Small intestine (tissue), 7 donors: Measurements from ENCODE around the gene SIPA1L3. TPM values are rescaled to one million over a fixed set of nuclear protein-coding genes. Genes with fewer than 3 reads are reported as not detected.
A peak's percentile ranks its signal among the peaks of the same experiment; 100 is the strongest.

Experiments
- DNase-seq, 2 donors: peaks; one replicate each; pipeline versions ENCODE4 v3.0.0 to v3.0.0-alpha.2; 2013
- FAIRE-seq: peaks from 2 replicates; lab custom pipeline; 2012; peaks lifted over from hg19 to GRCh38; lab: Jason Lieb, UNC
- H3K27ac ChIP-seq, 3 donors: one replicate each; pipeline ENCODE4 v1.5.1; 2013; ENCODE audit warnings: low read length in 2 of 3, mild to moderate bottlenecking in 2 of 3, control low read depth in 1 of 3, inconsistent platforms in 1 of 3, low read depth in 1 of 3, moderate library complexity in 1 of 3
- H3K27me3 ChIP-seq, 3 donors: one replicate each; pipeline ENCODE4 v1.6.1; 2013; ENCODE audit warnings: low read length in 3 of 3, inconsistent platforms in 1 of 3; ENCODE audit not compliant: control insufficient read depth in 3 of 3, insufficient read depth in 3 of 3
- H3K36me3 ChIP-seq, 3 donors: one replicate each; pipeline ENCODE4 v1.6.1; 2013; ENCODE audit warnings: low read length in 3 of 3, inconsistent platforms in 1 of 3, low read depth in 1 of 3, mild to moderate bottlenecking in 1 of 3, moderate library complexity in 1 of 3; ENCODE audit not compliant: control insufficient read depth in 3 of 3, insufficient read depth in 2 of 3
- H3K4me1 ChIP-seq, 3 donors: one replicate each; pipeline ENCODE4 v1.6.1; 2013; ENCODE audit warnings: low read length in 2 of 3, inconsistent platforms in 1 of 3, low read depth in 1 of 3, mild to moderate bottlenecking in 1 of 3, moderate library complexity in 1 of 3; ENCODE audit not compliant: control insufficient read depth in 3 of 3, insufficient read depth in 2 of 3
- H3K4me3 ChIP-seq, 3 donors: one replicate each; pipeline ENCODE4 v1.5.1; 2013; ENCODE audit warnings: low read length in 3 of 3, control low read depth in 1 of 3, inconsistent platforms in 1 of 3, low read depth in 1 of 3, mild to moderate bottlenecking in 1 of 3, moderate library complexity in 1 of 3
- H3K9me3 ChIP-seq, 2 donors: one replicate each; pipeline ENCODE4 v1.6.1; 2013; ENCODE audit warnings: low read depth in 1 of 2, low read length in 1 of 2; ENCODE audit not compliant: control insufficient read depth in 2 of 2, insufficient read depth in 1 of 2
- WGBS, 3 donors: extraction: QIAGEN DNeasy Blood & Tissue Kit; methylation state at CpG; one replicate each; pipeline ENCODE4 v1.1.7; 2013; 5-methylcytosine and 5-hydroxymethylcytosine counted together
- polyA plus RNA-seq, 4 donors: library from polyadenylated mRNA; stranded (reverse) in 3 of 4; unstranded in 1 of 4; fragments of 200-250 nt in 3 of 4; fragments of 120-200 nt in 1 of 4; gene quantifications; one replicate each; pipeline versions ENCODE4 v1.2.1 to v1.2.3, GENCODE V29; 2013
- donor health status: healthy with polysubstance abuse.
- donor health status: control.
- donor health status: control.
- donor health status: Bipolar disorder and iron deficiency.
- donor health status: healthy.

SIPA1L3 gene
- polyA plus RNA-seq, 4 donors: 19.2 to 57.9 (median 34.1) TPM

GRCh38 chr19:38196245-38196837 lies 289.3 kb downstream of the SIPA1L3 start:
- H3K36me3 ChIP-seq: peaks cover 0 to 93% (median 27%) of the 10 kb centered on the region in 3 donors
- H3K27me3 ChIP-seq: no peaks in the 10 kb centered on the region
- no peak for FAIRE-seq
- H3K9me3 ChIP-seq: no peaks in the 10 kb centered on the region
- no peak overlapping the region for H3K27ac ChIP-seq
- 93 to 96% (median 95%) methylated on average over 13 of the region's 13 CpGs for WGBS, 3 donors
- no peak for DNase-seq
- H3K4me1 ChIP-seq: no peaks in the 10 kb centered on the region
- H3K4me3 ChIP-seq: no peak overlapping the region

- 93 to 94% (median 94%) methylated on average over 22 to 23 of the region's 23 CpGs for WGBS, 3 donors
- no peak overlapping the region for H3K27ac ChIP-seq
- H3K4me3 ChIP-seq: no peak overlapping the region
- H3K27me3 ChIP-seq: no peaks in the 10 kb centered on the region
- DNase-seq (no peak), FAIRE-seq (no peak)
- no peaks in the 10 kb centered on the region for H3K4me1 ChIP-seq
- peaks cover 5 to 93% (median 28%) of the 10 kb centered on the region in 3 donors for H3K36me3 ChIP-seq
- H3K9me3 ChIP-seq: no peaks in the 10 kb centered on the region
Observed at GRCh38 chr19:38196948-38197656, 290.1 kb downstream of the SIPA1L3 start.

GRCh38 chr19:38197937-38198704 lies 291.1 kb downstream of the SIPA1L3 start:
- Histone ChIP-seq H3K4me1 (no peaks in the 10 kb centered on the region), H3K36me3 (peaks cover 9 to 91% (median 33%) of the 10 kb centered on the region in 3 donors), H3K9me3 (no peaks in the 10 kb centered on the region), H3K4me3 (no peak overlapping the region), H3K27ac (no peak overlapping the region), H3K27me3 (no peaks in the 10 kb centered on the region)
- DNase-seq: no peak
- FAIRE-seq: no peak
- WGBS, 3 donors: 92 to 95% (median 94%) methylated on average over 25 of the region's 25 CpGs

GRCh38 chr19:38199340-38199739 lies 292.3 kb downstream of the SIPA1L3 start:
- 94 to 97% (median 95%) methylated on average over 11 of the region's 11 CpGs for WGBS, 3 donors
- no peaks in the 10 kb centered on the region for H3K9me3 ChIP-seq
- peaks cover 12 to 93% (median 26%) of the 10 kb centered on the region in 3 donors for H3K36me3 ChIP-seq
- H3K4me3 ChIP-seq: no peak overlapping the region
- DNase-seq (no peak), FAIRE-seq (no peak)
- H3K4me1 ChIP-seq: no peaks in the 10 kb centered on the region
- no peak overlapping the region for H3K27ac ChIP-seq
- no peaks in the 10 kb centered on the region for H3K27me3 ChIP-seq

- H3K27me3 ChIP-seq: no peaks in the 10 kb centered on the region
- H3K36me3 ChIP-seq: peaks cover 18 to 95% (median 30%) of the 10 kb centered on the region in 3 donors
- DNase-seq (no peak), FAIRE-seq (no peak)
- no peak overlapping the region for H3K27ac ChIP-seq
- H3K9me3 ChIP-seq: no peaks in the 10 kb centered on the region
- H3K4me3 ChIP-seq: no peak overlapping the region
- no peaks in the 10 kb centered on the region for H3K4me1 ChIP-seq
- 91 to 94% (median 93%) methylated on average over 14 to 15 of the region's 15 CpGs for WGBS, 3 donors
Observed at GRCh38 chr19:38201731-38202130, 294.7 kb downstream of the SIPA1L3 start.

GRCh38 chr19:38202504-38202903 lies 295.5 kb downstream of the SIPA1L3 start:
- 93 to 95% (median 95%) methylated on average over 13 to 14 of the region's 14 CpGs for WGBS, 3 donors
- Histone ChIP-seq H3K4me1 (no peaks in the 10 kb centered on the region), H3K27ac (no peak overlapping the region), H3K36me3 (peaks cover 18 to 95% (median 31%) of the 10 kb centered on the region in 3 donors), H3K27me3 (no peaks in the 10 kb centered on the region), H3K4me3 (no peak overlapping the region), H3K9me3 (no peaks in the 10 kb centered on the region)
- no peak for DNase-seq
- no peak for FAIRE-seq

- FAIRE-seq (no peak), DNase-seq (no peak)
- Histone ChIP-seq H3K4me1 (no peaks in the 10 kb centered on the region), H3K4me3 (no peak overlapping the region), H3K27me3 (no peaks in the 10 kb centered on the region), H3K27ac (no peak overlapping the region), H3K36me3 (peaks cover 18 to 91% (median 33%) of the 10 kb centered on the region in 3 donors), H3K9me3 (no peaks in the 10 kb centered on the region)
- 92 to 96% (median 95%) methylated on average over 13 of the region's 13 CpGs for WGBS, 3 donors
Observed at GRCh38 chr19:38203197-38203596, 296.2 kb downstream of the SIPA1L3 start.

GRCh38 chr19:38204096-38204495 lies 297.1 kb downstream of the SIPA1L3 start:
- DNase-seq: peak in 1 of 2 donors; percentile 22
- Histone ChIP-seq H3K9me3 (no peaks in the 10 kb centered on the region), H3K4me1 (no peaks in the 10 kb centered on the region), H3K4me3 (no peak overlapping the region), H3K36me3 (peaks cover 18 to 86% (median 31%) of the 10 kb centered on the region in 3 donors), H3K27ac (no peak overlapping the region), H3K27me3 (peaks cover 0 to 2% (median 0%) of the 10 kb centered on the region in 3 donors)
- no peak for FAIRE-seq
- WGBS, 3 donors: 82 to 91% (median 88%) methylated on average over 8 of the region's 8 CpGs
